ES-I3 (cell line): ENCODE results near the gene ARHGAP10.

Source experiments
- H3K36me3 ChIP-seq: 2 replicates; pipeline ENCODE4 v1.6.1; 2013; ENCODE audit warnings: mild to moderate bottlenecking, low read length, control low read depth, moderate library complexity; ENCODE audit not compliant: insufficient read depth
- H3K4me1 ChIP-seq: 2 replicates; pipeline ENCODE4 v1.6.1; 2013; ENCODE audit warnings: mild to moderate bottlenecking, control low read depth, low read length; ENCODE audit not compliant: insufficient read depth
- H3K9ac ChIP-seq: 2 replicates; pipeline ENCODE4 v1.6.1; 2013; ENCODE audit warnings: low read depth, mild to moderate bottlenecking, low read length, moderate library complexity
- H3K9me3 ChIP-seq: 2 replicates; pipeline ENCODE4 v1.6.1; 2013; ENCODE audit warnings: mild to moderate bottlenecking, low read length, moderate library complexity; ENCODE audit not compliant: control insufficient read depth, insufficient read depth

The ARHGAP10 gene

GRCh38 chr4:147842573-147842972 lies 110.7 kb downstream of the ARHGAP10 start:
- no peaks in the 10 kb centered on the region for H3K36me3 ChIP-seq
- H3K9ac ChIP-seq, result no peak overlapping the region
- peaks cover 8% of the 10 kb centered on the region; the same call in 1 of the 2 replicates for H3K4me1 ChIP-seq
- H3K9me3 ChIP-seq, result no peaks in the 10 kb centered on the region

DNA sequence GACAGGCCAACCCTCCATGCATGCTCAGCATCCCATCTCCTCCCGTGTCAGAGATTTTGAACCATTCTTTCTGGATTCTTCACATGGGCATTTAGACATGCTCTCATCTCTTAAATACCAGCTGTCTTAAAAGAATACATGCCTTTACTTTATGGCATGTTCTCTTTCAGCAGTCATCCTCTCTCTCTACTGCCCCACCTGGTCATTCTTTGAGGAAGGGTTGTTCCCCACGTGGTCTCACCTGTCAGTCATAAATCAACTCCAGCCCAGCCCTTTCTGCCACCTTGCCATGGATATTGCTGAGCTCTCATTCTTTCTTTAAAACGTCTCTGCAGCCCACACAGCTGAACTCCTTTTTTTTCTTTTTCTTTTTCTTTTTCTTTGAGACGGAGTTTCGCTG lies 111.3 kb downstream of the ARHGAP10 start:
- H3K36me3 ChIP-seq, result no peaks in the 10 kb centered on the region
- no peaks in the 10 kb centered on the region for H3K9me3 ChIP-seq
- peaks cover 8% of the 10 kb centered on the region; the same call in 1 of the 2 replicates for H3K4me1 ChIP-seq
- no peak overlapping the region for H3K9ac ChIP-seq

DNA sequence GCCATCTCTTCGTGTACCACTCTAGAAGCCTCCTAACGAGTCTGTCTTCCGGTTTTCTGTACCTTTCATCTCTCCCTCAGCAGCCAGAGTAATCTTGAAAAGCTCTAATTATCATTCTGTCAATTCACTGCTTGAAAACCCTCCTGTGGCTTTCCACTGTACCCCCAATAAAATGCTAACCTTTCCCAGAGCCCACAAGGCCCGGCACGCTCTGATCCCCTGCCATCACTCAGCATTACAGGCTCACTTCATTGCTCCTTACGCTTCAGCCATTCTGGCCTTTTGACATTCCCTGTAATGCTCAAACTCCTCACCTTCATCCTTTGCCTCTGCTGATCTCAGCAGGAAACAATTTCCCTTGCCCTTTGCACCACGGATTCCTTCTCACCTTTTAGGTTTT lies 112.9 kb downstream of the ARHGAP10 start:
- peaks cover 8% of the 10 kb centered on the region; the same call in 1 of the 2 replicates for H3K4me1 ChIP-seq
- no peak overlapping the region for H3K9ac ChIP-seq
- no peaks in the 10 kb centered on the region for H3K36me3 ChIP-seq
- H3K9me3 ChIP-seq, result no peaks in the 10 kb centered on the region

DNA sequence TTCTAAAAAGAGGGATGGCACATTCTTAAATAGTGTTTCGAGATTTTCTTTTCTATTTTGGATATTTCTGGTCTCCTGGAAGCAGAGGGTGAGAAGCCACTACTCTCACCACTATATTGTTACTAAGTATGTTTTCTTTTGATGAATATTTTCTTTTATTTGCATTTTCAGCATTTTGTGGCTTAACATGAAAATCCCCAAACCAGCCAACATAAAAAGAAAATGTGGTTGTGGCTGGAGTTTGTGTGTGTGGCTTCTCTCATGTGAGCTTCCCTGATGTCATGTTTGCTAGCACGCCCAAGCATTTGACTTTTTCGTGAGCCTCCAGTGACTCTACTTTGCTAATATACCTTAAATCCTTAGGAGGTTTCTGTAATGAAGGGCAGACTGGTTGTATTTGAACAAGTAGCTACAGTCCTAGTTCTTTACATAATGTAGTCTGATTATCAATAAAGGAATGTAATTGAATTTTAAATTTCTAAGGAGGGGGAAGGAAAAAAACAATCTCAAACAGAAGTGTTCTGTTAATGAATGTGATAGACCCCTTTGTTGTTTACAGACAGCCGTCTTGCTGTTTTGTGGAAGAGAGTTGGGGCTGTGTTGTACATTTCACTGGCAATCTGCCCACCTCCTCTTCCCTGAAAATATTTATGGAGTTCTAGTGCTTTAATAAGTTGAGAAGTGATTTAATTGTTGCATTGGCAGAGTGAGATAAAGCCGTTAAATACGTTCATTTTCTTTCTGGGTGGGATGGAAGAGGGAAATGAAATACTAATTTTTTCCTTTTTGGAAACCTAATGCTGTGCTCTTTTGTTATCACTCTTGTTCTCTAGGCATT lies 114.6 kb downstream of the ARHGAP10 start:
- Histone ChIP-seq H3K4me1 (peaks cover 8% of the 10 kb centered on the region; the same call in 1 of the 2 replicates), H3K9me3 (no peaks in the 10 kb centered on the region), H3K36me3 (no peaks in the 10 kb centered on the region), H3K9ac (no peak overlapping the region)

DNA sequence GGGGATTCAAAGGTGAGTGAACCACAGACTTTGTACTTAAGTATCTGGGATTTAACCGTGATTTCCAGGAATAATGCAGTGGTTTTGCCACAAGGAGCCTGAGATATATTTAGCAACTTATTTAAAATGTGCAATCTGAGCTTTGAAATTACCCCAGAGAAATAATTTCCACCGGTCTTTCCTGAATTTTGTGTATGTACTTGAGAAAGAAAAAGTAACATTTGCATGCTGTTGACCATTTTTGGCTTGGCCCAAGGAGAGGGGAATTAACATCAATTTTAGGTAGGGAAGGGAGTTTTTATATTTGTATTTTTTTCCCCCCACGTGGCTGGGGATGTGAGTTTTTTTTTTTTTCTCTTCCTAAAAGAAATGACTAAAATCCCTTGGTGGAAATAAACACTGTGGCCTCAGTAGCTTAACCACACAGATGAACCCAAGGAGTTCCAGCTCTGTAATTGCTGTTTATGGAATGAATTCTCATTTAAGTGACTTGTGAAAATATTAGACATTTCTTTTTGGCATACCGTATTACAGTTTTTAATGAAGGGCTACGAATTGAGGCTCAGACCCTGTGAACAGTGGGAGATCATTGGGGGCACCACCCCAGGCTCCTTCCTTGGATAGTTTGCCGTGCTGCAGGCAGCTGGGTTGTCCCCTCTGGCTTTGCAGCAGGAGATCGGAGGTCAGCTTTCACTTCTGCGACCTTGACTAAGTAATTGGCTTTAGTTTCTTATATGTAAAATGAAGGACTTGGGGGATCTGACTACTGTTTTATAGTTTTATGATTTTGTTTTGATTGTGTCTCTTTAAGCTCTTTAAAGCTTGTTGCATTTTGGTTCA lies 116.1 kb downstream of the ARHGAP10 start:
- H3K9ac ChIP-seq, result no peak overlapping the region
- no peaks in the 10 kb centered on the region for H3K9me3 ChIP-seq
- H3K4me1 ChIP-seq, result peaks cover 8% of the 10 kb centered on the region; the same call in 1 of the 2 replicates
- H3K36me3 ChIP-seq, result no peaks in the 10 kb centered on the region

- no peaks in the 10 kb centered on the region for H3K9me3 ChIP-seq
- H3K9ac ChIP-seq, result no peak overlapping the region
- H3K4me1 ChIP-seq, result peaks cover 8% of the 10 kb centered on the region; the same call in 1 of the 2 replicates
- H3K36me3 ChIP-seq, result no peaks in the 10 kb centered on the region
These were observed 116.7 kb downstream of the ARHGAP10 start for GRCh38 chr4:147848634-147849033.

- no peaks in the 10 kb centered on the region for H3K9me3 ChIP-seq
- H3K9ac ChIP-seq, result no peak overlapping the region
- H3K36me3 ChIP-seq, result no peaks in the 10 kb centered on the region
- peaks cover 3% of the 10 kb centered on the region; the same call in 1 of the 2 replicates for H3K4me1 ChIP-seq
These were observed 119.2 kb downstream of the ARHGAP10 start for GRCh38 chr4:147851135-147851534.

- no peak overlapping the region for H3K9ac ChIP-seq
- H3K9me3 ChIP-seq, result no peaks in the 10 kb centered on the region
- 0 out of 2 replicates have a peak, but pooled peaks cover 3% of the 10 kb centered on the region for H3K4me1 ChIP-seq
- no peaks in the 10 kb centered on the region for H3K36me3 ChIP-seq
These were observed 121.8 kb downstream of the ARHGAP10 start for GRCh38 chr4:147853706-147854105.

GRCh38 chr4:147854154-147854553 lies 122.3 kb downstream of the ARHGAP10 start:
- Histone ChIP-seq H3K4me1 (0 out of 2 replicates have a peak, but pooled peaks cover 3% of the 10 kb centered on the region), H3K9me3 (no peaks in the 10 kb centered on the region), H3K36me3 (no peaks in the 10 kb centered on the region), H3K9ac (no peak overlapping the region)

DNA sequence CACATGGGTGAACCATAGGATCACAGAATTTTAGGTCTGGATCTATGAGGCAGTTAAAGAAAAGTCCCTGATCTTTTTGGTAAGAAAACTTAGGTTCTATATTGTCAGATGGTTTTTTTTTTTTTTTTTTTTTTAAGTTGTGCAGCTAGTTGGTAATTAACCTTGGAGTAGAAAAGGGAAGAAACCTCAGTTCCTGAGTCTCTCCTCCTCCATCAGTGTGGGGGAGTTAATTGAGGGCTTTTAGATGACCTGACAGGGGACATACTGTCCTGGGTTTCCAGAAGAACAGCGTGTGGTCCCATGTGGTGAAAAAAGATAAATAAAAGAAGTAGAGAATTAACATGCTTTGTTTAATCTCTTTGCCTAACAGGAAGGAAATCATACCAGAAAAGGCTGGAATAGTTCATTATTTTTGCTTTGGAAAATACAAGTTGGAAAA lies 123.7 kb downstream of the ARHGAP10 start:
- Histone ChIP-seq H3K4me1 (0 out of 2 replicates have a peak, but pooled peaks cover 3% of the 10 kb centered on the region), H3K36me3 (no peaks in the 10 kb centered on the region), H3K9me3 (no peaks in the 10 kb centered on the region), H3K9ac (no peak overlapping the region)

DNA sequence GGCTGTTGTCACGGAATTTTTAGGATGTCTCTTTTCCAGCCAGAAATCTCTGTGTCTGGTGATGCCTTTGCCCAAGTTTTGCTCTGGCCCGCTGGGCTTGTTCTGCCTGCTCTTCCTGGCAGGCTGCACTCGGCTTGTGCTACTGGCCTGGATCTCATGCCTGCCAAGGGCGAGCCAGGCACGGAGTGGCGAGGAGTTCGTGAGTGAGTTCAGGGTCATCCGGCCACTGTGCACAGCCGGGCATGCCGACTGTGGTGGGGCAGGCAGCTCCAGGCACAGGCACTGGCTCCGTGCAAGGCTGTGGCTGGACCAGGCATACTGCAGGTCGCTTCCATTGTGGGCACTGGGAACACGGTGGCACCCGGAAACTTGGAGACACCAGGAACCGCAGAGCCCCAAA lies 129.1 kb downstream of the ARHGAP10 start:
- Histone ChIP-seq H3K9ac (no peak overlapping the region), H3K36me3 (no peaks in the 10 kb centered on the region), H3K4me1 (peaks cover 5% of the 10 kb centered on the region; the same call in 1 of the 2 replicates), H3K9me3 (no peaks in the 10 kb centered on the region)

DNA sequence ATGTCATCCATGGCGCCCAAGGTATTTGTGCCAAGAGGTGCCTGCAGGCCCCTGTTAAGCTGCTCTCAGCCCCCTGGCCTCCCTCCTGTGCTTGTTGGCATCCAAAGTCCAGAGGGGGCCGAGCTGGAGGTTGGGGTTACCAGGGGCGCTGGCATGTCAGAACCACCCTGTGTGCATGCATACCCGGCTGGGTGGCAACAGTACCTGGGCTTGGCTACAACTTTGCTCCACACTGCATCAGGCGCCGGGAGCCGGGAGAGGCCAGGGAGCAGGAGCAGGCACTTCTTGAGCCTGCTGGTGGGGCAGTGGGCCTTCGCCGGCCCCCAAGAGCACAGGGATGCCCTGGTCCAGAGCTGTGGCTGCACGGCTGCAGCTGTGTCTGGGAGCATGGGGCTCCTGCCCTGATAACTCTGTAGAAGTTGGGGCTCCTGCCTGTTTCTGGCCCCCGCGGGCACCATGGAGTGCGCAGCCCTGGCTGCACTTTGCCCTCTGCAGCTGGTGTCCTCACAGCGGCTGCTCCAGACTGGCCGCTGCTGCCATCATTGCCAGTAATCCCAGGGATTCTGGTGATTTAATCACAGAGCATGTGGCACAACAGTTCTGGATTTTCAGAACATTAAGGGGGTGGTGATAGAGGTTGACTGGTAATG lies 130.3 kb downstream of the ARHGAP10 start:
- H3K4me1 ChIP-seq, result peaks cover 15% of the 10 kb centered on the region; the same call in 1 of the 2 replicates
- H3K36me3 ChIP-seq, result no peaks in the 10 kb centered on the region
- no peak overlapping the region for H3K9ac ChIP-seq
- H3K9me3 ChIP-seq, result no peaks in the 10 kb centered on the region

DNA sequence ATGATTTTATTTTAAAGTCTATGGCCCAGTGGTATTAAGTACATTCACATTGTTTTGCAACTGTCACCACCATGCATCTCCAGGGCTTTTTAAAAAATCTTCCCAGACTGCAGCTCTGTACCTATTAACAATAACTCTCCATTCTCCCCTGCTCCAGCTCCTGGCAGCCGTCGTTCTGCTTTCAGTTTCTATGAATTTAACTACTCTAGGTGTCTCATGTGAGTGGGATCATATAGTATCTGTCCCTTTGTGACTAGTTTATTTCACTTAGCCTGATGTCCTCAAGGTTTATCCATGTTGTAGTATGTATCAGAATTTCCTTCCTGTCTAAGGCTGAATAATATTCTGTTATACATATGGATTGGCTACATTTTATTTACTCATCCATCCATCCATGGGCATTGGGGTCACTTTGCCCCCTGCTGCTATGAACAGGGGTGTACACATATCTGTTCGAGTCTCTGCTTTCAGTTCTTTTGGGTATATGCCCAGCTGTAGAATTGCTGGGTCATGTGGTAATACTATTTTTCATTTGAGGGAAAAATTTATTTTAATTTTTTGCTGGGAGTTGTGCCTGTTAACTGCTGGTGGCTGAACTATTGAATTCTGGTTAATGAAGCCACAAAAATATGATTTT lies 131.3 kb downstream of the ARHGAP10 start:
- peaks cover 16% of the 10 kb centered on the region; the same call in 1 of the 2 replicates for H3K4me1 ChIP-seq
- no peaks in the 10 kb centered on the region for H3K9me3 ChIP-seq
- no peaks in the 10 kb centered on the region for H3K36me3 ChIP-seq
- no peak overlapping the region for H3K9ac ChIP-seq
